B cell (primary cell): Measurements from ENCODE around the gene CCNB1IP1. TPM values are rescaled to one million over a fixed set of nuclear protein-coding genes. Genes with fewer than 3 reads are reported as not detected.

ENCODE experiments used
- ATAC-seq: fragments of 200-7000 bp; cut with Tn5 transposase; one replicate; pipeline ENCODE4 v1.10.0; 2021; ENCODE audit warnings: low read depth, mild to moderate bottlenecking, moderate number of reproducible peaks, moderate library complexity
- CTCF ChIA-PET: fragments of 350-600 bp; sonication (Branson Sonifier 250); formaldehyde crosslinking; loops from one replicate; lab custom pipeline; 2021; ENCODE audit warnings: antibody characterized with exemption, inconsistent platforms; lab: Charles Lee
- POLR2A ChIA-PET: fragments of 350-600 bp; sonication (Branson Sonifier 250); formaldehyde crosslinking; loops from one replicate; lab custom pipeline; 2021; ENCODE audit warnings: antibody characterized with exemption; lab: Charles Lee
- DNase-seq: peaks from one replicate; pipeline ENCODE4 v3.0.0; 2013
- H2AFZ ChIP-seq: 2 replicates; pipeline ENCODE4 v1.6.1; 2012; ENCODE audit warnings: mild to moderate bottlenecking, low read depth, low read length; ENCODE audit not compliant: insufficient read depth, poor library complexity, severe bottlenecking
- H3K27ac ChIP-seq, 2 donors: 1 replicate in 1 of 2; 2 replicates in 1 of 2; pipeline ENCODE4 v1.5.1; 2012 to 2013; ENCODE audit warnings: low read length in 2 of 2, mild to moderate bottlenecking in 2 of 2, moderate library complexity in 1 of 2
- H3K27me3 ChIP-seq, 4 experiments: fragments of 200-600 bp in 1 of 4; sonication (generic) in 1 of 4; replicated peaks in 1 of 4; 1 replicate in 2 of 4; 2 replicates in 2 of 4; pipeline versions ENCODE4 v1.6.1 to v1.7.0; 2013 to 2016; ENCODE audit warnings: low read length in 3 of 4, mild to moderate bottlenecking in 2 of 4, mixed read lengths in 1 of 4, moderate library complexity in 1 of 4; ENCODE audit not compliant: insufficient read depth in 4 of 4, control insufficient read depth in 3 of 4; ENCODE audit errors: control extremely low read depth in 1 of 4
- H3K36me3 ChIP-seq, 2 experiments: replicated peaks in 1 of 2; 1 replicate in 1 of 2; 2 replicates in 1 of 2; pipeline versions ENCODE4 v1.6.1 to v1.7.1; 2013; ENCODE audit warnings: low read length in 1 of 2; ENCODE audit not compliant: insufficient read depth in 2 of 2, control insufficient read depth in 1 of 2; ENCODE audit errors: control extremely low read depth in 1 of 2, extremely low read depth in 1 of 2
- H3K4me1 ChIP-seq, 2 donors: fragments of 200-600 bp in 1 of 2; sonication (generic) in 1 of 2; 1 replicate in 1 of 2; 2 replicates in 1 of 2; pipeline versions ENCODE4 v1.5.1 to v1.6.1; 2013 to 2017; ENCODE audit warnings: low read length in 2 of 2; ENCODE audit not compliant: control insufficient read depth in 2 of 2, insufficient read depth in 2 of 2
- H3K4me2 ChIP-seq: replicated peaks from 2 replicates; pipeline ENCODE3; 2012; ENCODE audit warnings: mild to moderate bottlenecking, low read depth, low read length; ENCODE audit not compliant: poor library complexity, severe bottlenecking
- H3K4me3 ChIP-seq, 5 experiments: fragments of 200-600 bp in 1 of 5; sonication (generic) in 1 of 5; 1 replicate in 3 of 5; 2 replicates in 2 of 5; pipeline versions ENCODE4 v1.5.1 to v1.7.0; 2011 to 2016; ENCODE audit warnings: low read length in 4 of 5, mild to moderate bottlenecking in 4 of 5, low read depth in 2 of 5, control low read depth in 1 of 5, moderate library complexity in 1 of 5; ENCODE audit not compliant: insufficient read depth in 1 of 5; ENCODE audit errors: control extremely low read depth in 1 of 5, extremely low read depth in 1 of 5
- H3K79me2 ChIP-seq: fragments of 200-600 bp; sonication (generic); one replicate; pipeline ENCODE4 v1.6.0; 2016; ENCODE audit warnings: low read length; ENCODE audit not compliant: control insufficient read depth, insufficient read depth
- H3K9ac ChIP-seq: fragments of 200-600 bp; sonication (generic); 2 replicates; pipeline ENCODE4 v1.6.1; 2017; ENCODE audit warnings: mild to moderate bottlenecking, low read length, moderate library complexity
- H3K9me3 ChIP-seq, 3 donors: one replicate each; pipeline versions ENCODE4 v1.6.1 to v1.7.1; 2013; ENCODE audit warnings: low read length in 2 of 3; ENCODE audit not compliant: control insufficient read depth in 2 of 3, insufficient read depth in 1 of 3; ENCODE audit errors: control extremely low read depth in 1 of 3
- H4K20me1 ChIP-seq: 2 replicates; pipeline ENCODE4 v1.6.0; 2012; ENCODE audit warnings: mild to moderate bottlenecking, low read length; ENCODE audit not compliant: insufficient read depth, control insufficient read depth, poor library complexity, severe bottlenecking
- H3K27ac Mint-ChIP-seq: one replicate; pipeline ENCODE4 v1.8.0; 2021; ENCODE audit warnings: mixed read lengths
- H3K27me3 Mint-ChIP-seq: one replicate; pipeline ENCODE4 v1.8.0; 2021; ENCODE audit warnings: mixed read lengths
- H3K4me1 Mint-ChIP-seq: one replicate; pipeline ENCODE4 v1.8.0; 2021; ENCODE audit warnings: mixed read lengths
- H3K4me3 Mint-ChIP-seq: one replicate; pipeline ENCODE4 v1.8.0; 2021; ENCODE audit warnings: mixed read lengths
- H3K9me3 Mint-ChIP-seq: one replicate; pipeline ENCODE4 v1.8.0; 2022; ENCODE audit warnings: mixed read lengths; ENCODE audit not compliant: insufficient read depth
- EZH2 ChIP-seq: IDR thresholded peaks from 2 replicates; pipeline ENCODE4 v1.6.1; 2012; ENCODE audit warnings: borderline replicate concordance, low read depth, mild to moderate bottlenecking, moderate library complexity, low read length; ENCODE audit not compliant: insufficient read depth, poor library complexity, severe bottlenecking
- WGBS: methylation state at CpG from one replicate; pipeline ENCODE4 v1.1.5; 2013; ENCODE audit warnings: missing lambda C conversion rate; ENCODE audit not compliant: insufficient coverage; 5-methylcytosine and 5-hydroxymethylcytosine counted together
- intact Hi-C: fragments of 100-400 bp; cut with micrococcal nuclease; formaldehyde crosslinking; loops from one replicate; pipeline ENCODE4 v1.10.0; 2022
- polyA plus RNA-seq: library from polyadenylated mRNA; depleted of rRNA; stranded (reverse); fragments of >200 nt; gene quantifications from 2 replicates; pipeline ENCODE4 v1.2.3, GENCODE V29; 2012
- total RNA-seq, 2 donors: library from RNA; stranded (reverse); fragments of 120-200 nt in 1 of 2; gene quantifications; 1 replicate in 1 of 2; 2 replicates in 1 of 2; pipeline versions ENCODE4 v1.2.3 to v1.2.4, GENCODE V29; 2013 to 2022
- TF ChIP-seq, protein P1 (sequence below): fragments of 200-600 bp; IDR thresholded peaks from one replicate; pipeline ENCODE4 v1.8.0; 2022; ENCODE audit warnings: antibody characterized with exemption, mild to moderate bottlenecking

Gene CCNB1IP1
- total and polyA plus RNA-seq, 2 donors (not counting 1 experiment from before 2014, with no cell fraction given): 24.7 to 48.8 TPM

DNA sequence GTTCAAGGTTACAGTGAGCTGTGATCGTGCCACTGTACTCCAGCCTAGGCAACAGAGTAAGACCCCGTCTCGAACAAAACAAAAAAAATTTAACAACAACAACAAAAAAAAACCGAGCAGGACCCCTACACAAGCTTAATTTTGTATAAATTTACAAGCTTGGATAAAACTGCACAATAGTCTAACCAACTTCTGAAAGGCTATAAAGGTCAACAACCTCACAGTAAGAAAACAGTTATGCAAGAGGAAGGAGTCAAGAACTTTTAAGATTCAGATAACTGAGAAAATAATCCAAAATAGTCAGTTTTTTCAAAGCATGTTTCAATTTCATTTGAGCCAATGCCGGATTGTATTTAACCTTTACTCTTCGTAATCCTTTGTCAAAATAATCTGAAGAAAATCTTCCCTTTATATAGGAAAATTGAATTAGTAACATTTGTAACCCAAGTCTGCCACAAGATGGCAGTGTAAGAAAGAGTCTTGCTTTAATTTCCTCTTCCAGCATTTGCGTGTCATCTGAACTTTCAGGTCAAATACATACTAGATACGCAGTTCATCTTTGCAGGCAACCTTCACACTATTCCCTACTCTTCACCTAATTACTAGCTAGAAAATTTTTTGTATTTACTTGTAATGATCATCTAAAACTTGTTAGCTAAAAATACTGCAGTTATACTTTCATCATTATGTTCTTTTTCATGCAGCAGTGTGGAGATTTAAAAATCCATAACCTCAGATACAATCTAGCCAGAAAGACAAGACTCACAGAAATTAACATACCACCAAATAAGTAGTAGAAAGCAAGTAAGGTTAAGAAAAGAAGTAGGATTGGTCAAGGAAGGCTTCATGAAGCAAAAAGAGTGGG lies 5.8 kb downstream of the CCNB1IP1 start:
- ATAC-seq: peak; percentile 67
- Histone ChIP-seq H3K79me2 (peaks cover 39% of the 10 kb centered on the region), H2AFZ (peak overlapping the region; percentile 34), H3K9me3 (no peaks in the 10 kb centered on the region), H4K20me1 (no peaks in the 10 kb centered on the region), H3K4me1 (peaks cover under 1 to 6% of the 10 kb centered on the region in 2 donors), H3K4me2 (peak overlapping the region; percentile 37), H3K27me3 (no peaks in the 10 kb centered on the region), H3K9ac (no peak overlapping the region), H3K27ac (no peak overlapping the region), H3K4me3 (no peak overlapping the region), H3K36me3 (peaks cover 4 to 30% of the 10 kb centered on the region in 2 experiments)
- POLR2A ChIA-PET: interaction anchor here (1.1 to 2.1 kb wide), 3 partner anchors 16 to 283 kb away, joined by 3 to 15 read pairs (median 4); partner anchors contain the start of gene PARP2
- Mint-ChIP-seq H3K4me3 (peak overlapping the region; percentile 1), H3K4me1 (peaks cover 30% of the 10 kb centered on the region), H3K27me3 (no peaks in the 10 kb centered on the region), H3K27ac (peak overlapping the region; percentile 33), H3K9me3 (no peaks in the 10 kb centered on the region)
- CTCF ChIA-PET: interaction anchor here (0.6 to 10.4 kb wide), 45 partner anchors 9 to 927 kb away, joined by 3 to 215 read pairs (median 5); partner anchors contain the start of genes PARP2, PIP4P1, RNASE4 and TEP1
- WGBS: no CpG with 5 or more reads among the region's 8 CpGs
- intact Hi-C loops: loop anchor here (1.0 to 5.0 kb wide), 7 partner anchors 15 to 545 kb away; partner anchors contain the start of gene TTC5
- TF ChIP-seq, protein P1, sequence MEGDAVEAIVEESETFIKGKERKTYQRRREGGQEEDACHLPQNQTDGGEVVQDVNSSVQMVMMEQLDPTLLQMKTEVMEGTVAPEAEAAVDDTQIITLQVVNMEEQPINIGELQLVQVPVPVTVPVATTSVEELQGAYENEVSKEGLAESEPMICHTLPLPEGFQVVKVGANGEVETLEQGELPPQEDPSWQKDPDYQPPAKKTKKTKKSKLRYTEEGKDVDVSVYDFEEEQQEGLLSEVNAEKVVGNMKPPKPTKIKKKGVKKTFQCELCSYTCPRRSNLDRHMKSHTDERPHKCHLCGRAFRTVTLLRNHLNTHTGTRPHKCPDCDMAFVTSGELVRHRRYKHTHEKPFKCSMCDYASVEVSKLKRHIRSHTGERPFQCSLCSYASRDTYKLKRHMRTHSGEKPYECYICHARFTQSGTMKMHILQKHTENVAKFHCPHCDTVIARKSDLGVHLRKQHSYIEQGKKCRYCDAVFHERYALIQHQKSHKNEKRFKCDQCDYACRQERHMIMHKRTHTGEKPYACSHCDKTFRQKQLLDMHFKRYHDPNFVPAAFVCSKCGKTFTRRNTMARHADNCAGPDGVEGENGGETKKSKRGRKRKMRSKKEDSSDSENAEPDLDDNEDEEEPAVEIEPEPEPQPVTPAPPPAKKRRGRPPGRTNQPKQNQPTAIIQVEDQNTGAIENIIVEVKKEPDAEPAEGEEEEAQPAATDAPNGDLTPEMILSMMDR: peak; percentile 91
- TF ChIP-seq EZH2: no peak
- DNase-seq: peak; percentile 81
